Endothelial cell of umbilical vein (primary cell): ENCODE data around the gene RBM26. TPM values are rescaled to one million over a fixed set of nuclear protein-coding genes. Genes with fewer than 3 reads are reported as not detected.

Source experiments
- BruUV-seq: library from RNA; stranded (reverse); fragments of 400-500 nt; replicated peaks from 2 replicates; lab custom pipeline; 2021; lab: Mats Ljungman, UMichigan
- CTCF ChIA-PET: fragments of 300-600, 350-600 bp; sonication (Branson Sonifier 250); formaldehyde crosslinking; loops from one replicate; lab custom pipeline; 2021; ENCODE audit warnings: antibody characterized with exemption, inconsistent platforms; lab: Charles Lee
- POLR2A ChIA-PET: fragments of 300-600, 350-600 bp; sonication (Branson Sonifier 250); formaldehyde crosslinking; loops from one replicate; lab custom pipeline; 2021; ENCODE audit warnings: antibody characterized with exemption, inconsistent platforms; lab: Charles Lee
- DNase-seq: peaks from one replicate; pipeline ENCODE4 v3.0.0-alpha.2; 2011; ENCODE audit warnings: low read depth, low spot score
- FAIRE-seq: peaks from 2 replicates; lab custom pipeline; 2011; peaks lifted over from hg19 to GRCh38; lab: Jason Lieb, UNC
- H2AFZ ChIP-seq: 2 replicates; pipeline ENCODE4 v1.6.0; 2012; ENCODE audit warnings: low read depth, low read length, control low read depth, inconsistent platforms
- H3K27ac ChIP-seq: 2 replicates; pipeline ENCODE4 v1.5.1; 2011; ENCODE audit warnings: low read depth, mild to moderate bottlenecking, control low read depth, low read length, moderate library complexity; ENCODE audit not compliant: insufficient read depth
- H3K27me3 ChIP-seq, 2 experiments: 2 replicates each; pipeline versions ENCODE4 v1.6.0 to v1.6.1; 2011; ENCODE audit warnings: low read length in 2 of 2, mixed read lengths in 1 of 2; ENCODE audit not compliant: control insufficient read depth in 2 of 2, insufficient read depth in 2 of 2
- H3K36me3 ChIP-seq, 2 experiments: 2 replicates in 1 of 2; 3 replicates in 1 of 2; pipeline ENCODE4 v1.5.1; 2011; ENCODE audit warnings: low read length in 2 of 2, mild to moderate bottlenecking in 1 of 2, moderate library complexity in 1 of 2; ENCODE audit not compliant: control insufficient read depth in 2 of 2, insufficient read depth in 2 of 2; ENCODE audit errors: extremely low read depth in 1 of 2
- H3K4me1 ChIP-seq: 3 replicates; pipeline ENCODE4 v1.5.1; 2011; ENCODE audit warnings: mild to moderate bottlenecking, low read length; ENCODE audit not compliant: control insufficient read depth, insufficient read depth; ENCODE audit errors: extremely low read depth
- H3K4me2 ChIP-seq: 2 replicates; pipeline ENCODE4 v1.6.1; 2011; ENCODE audit warnings: low read length, control low read depth, mixed read lengths; ENCODE audit not compliant: insufficient read depth
- H3K4me3 ChIP-seq, 3 experiments: fragments of 200-600 bp in 1 of 3; sonication (generic), shearing (Covaris generic) in 1 of 3; replicated peaks in 1 of 3; 2 replicates each; pipeline ENCODE4 v1.5.1; 2011 to 2016; ENCODE audit warnings: control low read depth in 3 of 3, low read length in 3 of 3, mild to moderate bottlenecking in 2 of 3, inconsistent platforms in 1 of 3, low read depth in 1 of 3, moderate library complexity in 1 of 3; ENCODE audit not compliant: insufficient read depth in 1 of 3
- H3K79me2 ChIP-seq: 2 replicates; pipeline ENCODE4 v1.6.0; 2012; ENCODE audit warnings: low read length, inconsistent platforms; ENCODE audit not compliant: control insufficient read depth, insufficient read depth
- H3K9ac ChIP-seq: replicated peaks from 2 replicates; pipeline ENCODE3; 2011; ENCODE audit warnings: low read length, control low read depth; ENCODE audit not compliant: insufficient read depth; ENCODE audit errors: extremely low read depth
- H3K9me1 ChIP-seq: replicated peaks from 3 replicates; pipeline ENCODE4 v1.6.0; 2011; ENCODE audit warnings: mild to moderate bottlenecking, low read length; ENCODE audit not compliant: control insufficient read depth, insufficient read depth; ENCODE audit errors: extremely low read depth
- H3K9me3 ChIP-seq: replicated peaks from 2 replicates; pipeline ENCODE4 v1.5.1; 2012; ENCODE audit warnings: low read length, inconsistent platforms; ENCODE audit not compliant: control insufficient read depth, insufficient read depth
- H4K20me1 ChIP-seq: replicated peaks from 2 replicates; pipeline ENCODE3; 2011; ENCODE audit warnings: mild to moderate bottlenecking, low read length; ENCODE audit not compliant: control insufficient read depth, insufficient read depth; ENCODE audit errors: extremely low read depth
- EZH2 ChIP-seq: IDR thresholded peaks from 2 replicates; pipeline ENCODE4 v1.6.1; 2012; ENCODE audit warnings: borderline replicate concordance, low read depth, mild to moderate bottlenecking, moderate library complexity, low read length, inconsistent platforms; ENCODE audit not compliant: severe bottlenecking
- FOS ChIP-seq: IDR thresholded peaks from 2 replicates; pipeline ENCODE4 v1.6.1; 2011; ENCODE audit warnings: mild to moderate bottlenecking, low read length, moderate library complexity, borderline replicate concordance; ENCODE audit not compliant: insufficient read depth
- GATA2 ChIP-seq: IDR thresholded peaks from 2 replicates; pipeline ENCODE4 v1.7.0; 2011; ENCODE audit warnings: low read depth, mild to moderate bottlenecking, moderate library complexity, mixed read lengths, low read length; ENCODE audit not compliant: insufficient read length, insufficient read depth
- JUN ChIP-seq: IDR thresholded peaks from 2 replicates; pipeline ENCODE4 v1.6.1; 2011; ENCODE audit warnings: borderline replicate concordance, low read depth; ENCODE audit not compliant: insufficient read length, insufficient read depth
- MYC ChIP-seq: IDR thresholded peaks from one replicate; pipeline ENCODE4 v1.6.1; 2011; ENCODE audit warnings: mild to moderate bottlenecking, low read depth, low read length
- POLR2A ChIP-seq: IDR thresholded peaks from 2 replicates; pipeline ENCODE4 v1.6.1; 2012; ENCODE audit warnings: low read depth, mild to moderate bottlenecking, control low read depth, low read length
- POLR2AphosphoS5 ChIP-seq: IDR thresholded peaks from 2 replicates; pipeline ENCODE4 v1.6.1; 2012; ENCODE audit warnings: low read depth, mild to moderate bottlenecking, control low read depth, low read length, moderate library complexity; ENCODE audit not compliant: insufficient read depth
- dilution Hi-C: fragments of 300-500 bp; cut with MboI; formaldehyde crosslinking; loops from one replicate; pipeline ENCODE4 v1.15.0; 2019; ENCODE audit warnings: low sequenced_read_pairs; ENCODE audit not compliant: extremely low pct_ligation_motif_present
- intact Hi-C: fragments of 100-400 bp; cut with micrococcal nuclease; formaldehyde crosslinking; loops from one replicate; pipeline ENCODE4 v1.10.0; 2022
- polyA plus RNA-seq, 4 experiments: library from polyadenylated mRNA; depleted of rRNA in 3 of 4; stranded (reverse) in 3 of 4; unstranded in 1 of 4; fragments of >200 nt; gene quantifications; 2 replicates each; pipeline versions ENCODE4 v1.2.1 to v1.2.3, GENCODE V29; 2011 to 2012; ENCODE audit warnings: missing spikeins in 1 of 4
- total RNA-seq: library from RNA; stranded (reverse); gene quantifications from 2 replicates; pipeline ENCODE4 v1.2.3, GENCODE V29; 2021
- TF ChIP-seq, protein P1 (sequence below): IDR thresholded peaks from 2 replicates; pipeline ENCODE4 v1.6.1; 2011; ENCODE audit not compliant: insufficient read depth, insufficient read length
- TF ChIP-seq, protein P2 (sequence below), 2 donors: IDR thresholded peaks; 1 replicate in 1 of 2; 2 replicates in 1 of 2; pipeline ENCODE4 v1.5.1; 2011; ENCODE audit warnings: low read length in 2 of 2, mild to moderate bottlenecking in 2 of 2, moderate library complexity in 2 of 2, control low read depth in 1 of 2, inconsistent platforms in 1 of 2, low read depth in 1 of 2; ENCODE audit not compliant: insufficient read depth in 1 of 2; ENCODE audit errors: extremely low read depth in 1 of 2

The RBM26 gene
- total and polyA plus RNA-seq, 2 donors (not counting 3 experiments of a cell fraction or from before 2014, with no cell fraction given) = 14.8 to 54.3 TPM

DNA sequence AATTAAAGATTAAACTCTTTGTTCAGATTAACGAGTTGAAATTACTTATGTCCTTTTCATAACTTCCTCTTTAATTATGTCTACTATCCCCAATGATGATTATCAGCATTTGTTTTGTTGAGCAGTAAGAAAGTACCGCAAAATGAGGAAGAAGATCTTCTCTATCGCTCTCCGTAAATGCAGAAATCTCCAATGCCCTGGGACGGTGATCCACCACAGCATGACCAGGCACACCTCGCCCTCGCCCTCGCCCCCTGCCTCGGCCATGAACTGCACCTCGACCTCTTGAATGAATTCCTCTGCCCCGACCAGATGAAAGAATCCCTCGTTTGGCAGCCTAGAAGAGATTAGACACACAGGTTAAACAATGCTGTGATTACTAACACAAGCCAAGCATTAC is 69.1 kb downstream of the RBM26 start:
- Histone ChIP-seq H3K4me2 (no peak overlapping the region), H3K9ac (no peak overlapping the region), H2AFZ (no peak overlapping the region), H3K27me3 (no peaks in the 10 kb centered on the region), H3K27ac (no peak overlapping the region), H3K36me3 (peaks cover 2 to 35% of the 10 kb centered on the region in 2 experiments), H3K4me3 (no peak overlapping the region), H3K9me1 (no peaks in the 10 kb centered on the region), H3K9me3 (no peaks in the 10 kb centered on the region), H3K79me2 (no peaks in the 10 kb centered on the region), H3K4me1 (no peaks in the 10 kb centered on the region), H4K20me1 (peaks cover 2% of the 10 kb centered on the region)
- intact Hi-C loops = no loop called here
- DNase-seq (no peak), FAIRE-seq (no peak)
- TF ChIP-seq, protein P1, sequence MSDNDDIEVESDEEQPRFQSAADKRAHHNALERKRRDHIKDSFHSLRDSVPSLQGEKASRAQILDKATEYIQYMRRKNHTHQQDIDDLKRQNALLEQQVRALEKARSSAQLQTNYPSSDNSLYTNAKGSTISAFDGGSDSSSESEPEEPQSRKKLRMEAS = no peak
- TF ChIP-seq GATA2 (no peak), MYC (no peak), EZH2 (no peak), POLR2AphosphoS5 (no peak), JUN (no peak), POLR2A (no peak)
- POLR2A ChIA-PET = no interaction called here
- dilution Hi-C loops = no loop called here
- no TSS peak for BruUV-seq
- CTCF ChIA-PET = no interaction called here

DNA sequence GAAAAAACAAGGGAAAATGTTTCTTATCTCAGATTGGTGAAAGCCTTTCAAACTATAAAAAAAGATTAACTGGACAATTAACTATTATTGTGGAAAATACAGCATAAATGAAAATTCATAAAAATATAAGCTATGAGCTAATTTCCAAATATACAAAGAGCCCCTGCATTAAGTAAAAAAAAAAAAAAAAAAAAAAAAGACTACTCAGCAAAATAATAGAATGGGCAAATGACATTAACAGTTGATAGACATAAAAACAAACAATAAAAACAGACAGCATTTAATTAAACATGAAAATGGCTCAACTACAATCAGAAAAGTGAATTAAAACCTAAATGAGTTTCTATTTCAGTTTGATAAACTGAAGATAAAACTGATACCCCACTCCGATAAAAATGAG is 77.5 kb downstream of the RBM26 start:
- no peak for FAIRE-seq
- H3K4me1 ChIP-seq = no peaks in the 10 kb centered on the region
- no TSS peak for BruUV-seq
- H3K36me3 ChIP-seq = peaks cover 0 to 6% of the 10 kb centered on the region in 2 experiments
- no peaks in the 10 kb centered on the region for H4K20me1 ChIP-seq
- H3K27me3 ChIP-seq = no peaks in the 10 kb centered on the region
- POLR2A ChIA-PET = no interaction called here
- H3K27ac ChIP-seq = no peak overlapping the region
- TF ChIP-seq, protein P1 = no peak
- TF ChIP-seq GATA2 (no peak), POLR2AphosphoS5 (no peak), EZH2 (no peak), MYC (no peak), JUN (no peak), FOS (no peak), POLR2A (no peak)
- TF ChIP-seq, protein P2, sequence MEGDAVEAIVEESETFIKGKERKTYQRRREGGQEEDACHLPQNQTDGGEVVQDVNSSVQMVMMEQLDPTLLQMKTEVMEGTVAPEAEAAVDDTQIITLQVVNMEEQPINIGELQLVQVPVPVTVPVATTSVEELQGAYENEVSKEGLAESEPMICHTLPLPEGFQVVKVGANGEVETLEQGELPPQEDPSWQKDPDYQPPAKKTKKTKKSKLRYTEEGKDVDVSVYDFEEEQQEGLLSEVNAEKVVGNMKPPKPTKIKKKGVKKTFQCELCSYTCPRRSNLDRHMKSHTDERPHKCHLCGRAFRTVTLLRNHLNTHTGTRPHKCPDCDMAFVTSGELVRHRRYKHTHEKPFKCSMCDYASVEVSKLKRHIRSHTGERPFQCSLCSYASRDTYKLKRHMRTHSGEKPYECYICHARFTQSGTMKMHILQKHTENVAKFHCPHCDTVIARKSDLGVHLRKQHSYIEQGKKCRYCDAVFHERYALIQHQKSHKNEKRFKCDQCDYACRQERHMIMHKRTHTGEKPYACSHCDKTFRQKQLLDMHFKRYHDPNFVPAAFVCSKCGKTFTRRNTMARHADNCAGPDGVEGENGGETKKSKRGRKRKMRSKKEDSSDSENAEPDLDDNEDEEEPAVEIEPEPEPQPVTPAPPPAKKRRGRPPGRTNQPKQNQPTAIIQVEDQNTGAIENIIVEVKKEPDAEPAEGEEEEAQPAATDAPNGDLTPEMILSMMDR (IDR thresholded peaks at IDR 0.05; ENCODE audit: extremely low read depth in 1 of 2, insufficient read depth in 1 of 2, low read depth in 1 of 2, low read length in 2 of 2) = no peak
- H3K4me3 ChIP-seq = no peak overlapping the region
- H3K9me3 ChIP-seq = no peaks in the 10 kb centered on the region
- no peaks in the 10 kb centered on the region for H3K9me1 ChIP-seq
- no peak for DNase-seq
- no peak overlapping the region for H3K4me2 ChIP-seq
- intact Hi-C loops (no loop called here), dilution Hi-C loops (no loop called here)
- peaks cover 2% of the 10 kb centered on the region for H3K79me2 ChIP-seq
- no peak overlapping the region for H2AFZ ChIP-seq
- no peak overlapping the region for H3K9ac ChIP-seq
- CTCF ChIA-PET = interaction anchor here (0.7 to 1.0 kb wide), 2 partner anchors 63 to 1429 kb away, joined by 3 to 4 read pairs; no protein-coding TSS in a partner anchor
